Stimulated activated naive CD8-positive, alpha-beta T cell treated with anti-CD3 and anti-CD28 coated beads, Interleukin-15, Interleukin-2, amounts not matched to agents 100 U/mL and 50 U/mL, for 24 hours (primary cell): ENCODE measurements around the gene TRAF3.

ENCODE experiments used
- ATAC-seq: fragments of 150-1000 bp; cut with Tn5 transposase; one replicate; pipeline ENCODE4 v1.10.0; 2021
- DNase-seq: peaks from one replicate; pipeline ENCODE4 v3.0.0; 2021

The TRAF3 gene

DNA sequence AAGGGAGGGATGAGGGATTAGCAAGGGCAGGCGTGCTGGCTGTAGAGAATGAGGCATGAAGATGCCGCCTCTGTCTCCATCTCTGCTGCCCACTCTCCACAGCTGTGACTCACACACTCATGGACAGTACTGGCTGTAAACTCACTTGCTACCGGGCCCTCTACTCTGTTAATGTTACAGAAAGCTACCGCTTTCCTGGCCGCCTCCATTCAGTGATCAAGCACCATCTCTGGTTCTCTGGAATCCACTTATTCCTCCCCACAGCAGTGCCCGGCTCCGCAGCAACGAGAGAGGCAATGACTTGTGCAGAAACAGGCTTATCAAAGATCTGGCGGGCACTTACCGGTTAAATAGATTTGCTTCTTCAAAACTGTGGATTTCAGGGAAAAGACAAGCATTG, 180.0 kb downstream of the TRAF3 start:
- no peak for ATAC-seq
- no peak for DNase-seq

- ATAC-seq (no peak), DNase-seq (no peak)
Measured at GRCh38 chr14:102958461-102958860, 181.2 kb downstream of the TRAF3 start.
